K562 (cell line): ENCODE data around the gene GABRD. TPM values are rescaled to one million over a fixed set of nuclear protein-coding genes. Genes with fewer than 3 reads are reported as not detected.

Experiments
- ATAC-seq: fragments of 200-7000 bp; cut with Tn5 transposase; 3 replicates; pipeline ENCODE4 v1.9.1; 2020; ENCODE audit warnings: moderate library complexity
- BruUV-seq: library from RNA; stranded (reverse); fragments of 400-500 nt; replicated peaks from 2 replicates; lab custom pipeline; 2021; lab: Mats Ljungman, UMichigan
- CTCF ChIA-PET: fragments of 300-600 bp; formaldehyde crosslinking; extraction: SDS; loops from one replicate; lab custom pipeline; 2021; ENCODE audit warnings: low intra/inter-chr PET ratio; lab: Yijun Ruan, JAX
- POLR2A ChIA-PET: fragments of 300-600, 350-650 bp; sonication (Branson Sonifier 250); formaldehyde crosslinking; extraction: SDS; loops from one replicate; lab custom pipeline; 2021; ENCODE audit warnings: antibody characterized with exemption, inconsistent platforms; lab: Yijun Ruan, JAX
- DNase-seq, 4 experiments: peaks; one replicate each; pipeline versions ENCODE4 v3.0.0 to v3.0.0-alpha.2; 2011 to 2018; ENCODE audit warnings: low spot score in 3 of 4, mixed read lengths in 3 of 4; ENCODE audit errors: extremely low read depth in 1 of 4
- FAIRE-seq: peaks from 2 replicates; lab custom pipeline; 2011; peaks lifted over from hg19 to GRCh38; lab: Jason Lieb, UNC
- H2AFZ ChIP-seq: 2 replicates; pipeline ENCODE4 v1.6.0; 2011; ENCODE audit warnings: low read depth, low read length, control low read depth, inconsistent platforms
- H3K27ac ChIP-seq: fragments of 200-600 bp; 3 replicates; pipeline ENCODE4 v1.8.0; 2011; ENCODE audit warnings: low read depth, mild to moderate bottlenecking, control low read depth, inconsistent platforms, low read length, moderate library complexity, mixed read lengths; ENCODE audit errors: extremely low read depth
- H3K27me3 ChIP-seq, 2 experiments: fragments of 300-600 bp in 1 of 2; 2 replicates in 1 of 2; 3 replicates in 1 of 2; pipeline versions ENCODE4 v1.6.0 to v1.8.0; 2011; ENCODE audit warnings: inconsistent platforms in 2 of 2, low read length in 2 of 2, mild to moderate bottlenecking in 1 of 2, mixed read lengths in 1 of 2, moderate library complexity in 1 of 2; ENCODE audit not compliant: control insufficient read depth in 2 of 2, insufficient read depth in 2 of 2
- H3K36me3 ChIP-seq: fragments of 300-600 bp; 3 replicates; pipeline ENCODE4 v1.8.0; 2011; ENCODE audit warnings: mild to moderate bottlenecking, low read length, inconsistent platforms; ENCODE audit not compliant: control insufficient read depth, insufficient read depth
- H3K4me1 ChIP-seq, 2 experiments: fragments of 200-600 bp in 1 of 2; replicated peaks in 1 of 2; 2 replicates in 1 of 2; 3 replicates in 1 of 2; pipeline versions ENCODE4 v1.5.1 to v1.8.0; 2011; ENCODE audit warnings: inconsistent platforms in 2 of 2, low read length in 2 of 2, mild to moderate bottlenecking in 1 of 2, mixed read lengths in 1 of 2, moderate library complexity in 1 of 2; ENCODE audit not compliant: control insufficient read depth in 2 of 2, insufficient read depth in 2 of 2
- H3K4me2 ChIP-seq: 2 replicates; pipeline ENCODE4 v1.6.1; 2011; ENCODE audit warnings: low read length, control low read depth, inconsistent platforms, mixed read lengths; ENCODE audit not compliant: insufficient read depth
- H3K4me3 ChIP-seq: fragments of 200-600 bp; sonication (generic), shearing (Covaris generic); 2 replicates; pipeline ENCODE4 v1.5.1; 2016; ENCODE audit warnings: control low read depth, inconsistent platforms
- H3K79me2 ChIP-seq: fragments of 200-600 bp; 3 replicates; pipeline ENCODE4 v1.8.0; 2011; ENCODE audit warnings: low read length, inconsistent platforms; ENCODE audit not compliant: control insufficient read depth, insufficient read depth
- H3K9ac ChIP-seq, 2 experiments: 2 replicates each; pipeline versions ENCODE4 v1.6.0 to v1.6.1; 2011; ENCODE audit warnings: low read depth in 2 of 2, low read length in 2 of 2, control low read depth in 1 of 2, inconsistent platforms in 1 of 2, mild to moderate bottlenecking in 1 of 2, mixed read lengths in 1 of 2; ENCODE audit not compliant: insufficient read depth in 1 of 2
- H3K9me1 ChIP-seq: one replicate; pipeline ENCODE4 v1.6.0; 2011; ENCODE audit warnings: inconsistent platforms, mild to moderate bottlenecking, low read length, moderate library complexity; ENCODE audit not compliant: control insufficient read depth, insufficient read depth
- H3K9me3 ChIP-seq: replicated peaks from 2 replicates; pipeline ENCODE4 v1.5.1; 2011; ENCODE audit warnings: low read depth, low read length, inconsistent platforms; ENCODE audit not compliant: control insufficient read depth, insufficient read depth
- H4K20me1 ChIP-seq: replicated peaks from 2 replicates; pipeline ENCODE4 v1.6.1; 2011; ENCODE audit warnings: low read length, inconsistent platforms, mixed read lengths; ENCODE audit not compliant: control insufficient read depth, insufficient read depth
- ASH1L ChIP-seq: fragments of 450-650 bp; IDR thresholded peaks from 2 replicates; pipeline ENCODE4 v1.6.1; 2018; ENCODE audit warnings: borderline replicate concordance, mild to moderate bottlenecking, low read depth; ENCODE audit not compliant: partially characterized antibody
- U2AF1 ChIP-seq: fragments of 200-400 bp; formaldehyde crosslinking; optimal IDR thresholded peaks from 2 replicates; pipeline ENCODE3; 2017; ENCODE audit warnings: mild to moderate bottlenecking, low read depth, low read length, moderate library complexity
- ZNF24 ChIP-seq: fragments of 450-650 bp; IDR thresholded peaks from 2 replicates; pipeline ENCODE4 v1.6.1; 2016
- ZNF778 ChIP-seq: fragments of 450-650 bp; formaldehyde crosslinking; IDR thresholded peaks from 2 replicates; pipeline ENCODE4 v1.4.0; 2020; ENCODE audit warnings: mild to moderate bottlenecking, moderate library complexity
- WGBS: fragments of 100-300 bp; shearing (Covaris generic); methylation state at CpG from one replicate; pipeline ENCODE4 v1.1.6; 2016; ENCODE audit warnings: low coverage, mixed read lengths; ENCODE audit not compliant: insufficient coverage; ENCODE audit errors: missing lambda C conversion rate; 5-methylcytosine and 5-hydroxymethylcytosine counted together
- in situ Hi-C: fragments of 300-500 bp; cut with MboI; formaldehyde crosslinking; loops from 4 replicates; pipeline ENCODE4 v1.15.0; 2018; ENCODE audit warnings: inconsistent platforms, mixed read lengths
- intact Hi-C: fragments of 100-400 bp; cut with micrococcal nuclease; formaldehyde crosslinking; loops from 2 replicates; pipeline ENCODE4 v1.14.2; 2022
- polyA plus RNA-seq, 8 experiments: library from polyadenylated mRNA; depleted of rRNA in 4 of 8; stranded (reverse) in 5 of 8; unstranded in 3 of 8; fragments of >200 nt; fragmentation: Nextera tagmentation in 2 of 8; fragmentation: Illumina TruSeq in 1 of 8; extraction: Ambion mirVana in 2 of 8; extraction: Trizol in 1 of 8; gene quantifications; 2 replicates each; pipeline versions ENCODE4 v1.2.1 to v1.2.3, GENCODE V29; 2011 to 2014; ENCODE audit warnings: inconsistent platforms in 1 of 8, missing spikeins in 1 of 8
- total RNA-seq, 7 experiments: library from RNA; depleted of rRNA in 6 of 7; stranded (reverse); fragments of >200 nt in 6 of 7; fragmentation: Illumina TruSeq in 2 of 7; extraction: Trizol in 2 of 7; gene quantifications; 2 replicates each; pipeline versions ENCODE4 v1.2.1 to v1.2.3, GENCODE V29; 2011 to 2021; ENCODE audit warnings: low replicate concordance in 1 of 7
- TF ChIP-seq, protein P1 (sequence below), 3 experiments: IDR thresholded peaks in 2 of 3; conservative IDR thresholded peaks in 1 of 3; 2 replicates each; pipeline ENCODE4 v1.5.1; 2011 to 2012; ENCODE audit warnings: low read length in 3 of 3, mild to moderate bottlenecking in 3 of 3, control low read depth in 2 of 3, improper control_type of control experiment in 1 of 3, inconsistent platforms in 1 of 3, low read depth in 1 of 3, mixed read lengths in 1 of 3, moderate library complexity in 1 of 3; ENCODE audit not compliant: insufficient read depth in 2 of 3
- TF ChIP-seq, protein P2 (sequence below): fragments of 450-650 bp; IDR thresholded peaks from 2 replicates; pipeline ENCODE4 v1.6.1; 2016; ENCODE audit warnings: mild to moderate bottlenecking, moderate library complexity
- TF ChIP-seq, protein P3 (sequence below): fragments of 250-450 bp; sonication (Bioruptor Pico); IDR thresholded peaks from 2 replicates; pipeline ENCODE4 v1.8.0; 2022; ENCODE audit warnings: inconsistent platforms, mild to moderate bottlenecking, moderate library complexity, borderline replicate concordance

Gene GABRD
- total and polyA plus RNA-seq, 9 of the 15 experiments (the other 6 are each of a cell fraction or from before 2014, with no cell fraction given), result 0.07 TPM; not detected in 8

DNA sequence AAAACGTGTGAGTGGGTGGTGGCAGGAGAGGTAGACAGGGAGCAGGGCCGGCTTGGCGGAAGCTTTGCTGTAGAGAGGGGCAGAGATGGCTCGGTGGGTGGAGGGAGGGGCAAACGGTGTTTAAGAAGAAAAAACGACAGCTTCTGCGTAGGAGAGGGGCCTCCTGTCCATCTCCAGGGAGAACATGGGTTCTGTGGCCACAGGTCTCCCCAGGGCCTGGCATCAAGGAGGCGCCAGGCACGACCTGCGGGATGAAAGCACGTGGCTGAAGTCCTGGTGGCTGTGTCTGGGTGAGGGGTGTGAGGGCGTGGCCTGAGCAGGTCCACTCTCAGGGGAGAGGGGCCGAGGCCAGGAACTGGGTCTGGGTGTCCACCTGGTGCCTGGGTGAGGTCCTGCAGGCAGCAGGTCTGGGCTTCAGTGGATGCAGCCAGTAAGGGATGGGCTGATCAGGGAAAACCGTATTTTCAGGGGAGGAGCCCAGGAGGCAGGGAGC, 30.1 kb downstream of the GABRD start:
- Histone ChIP-seq H3K4me3 (no peak overlapping the region; the same call in 1 of the 2 replicates), H3K27me3 (peaks cover 4 to 50% of the 10 kb centered on the region in 2 experiments; a peak in 3 of 5 replicates), H3K9me3 (no peaks in the 10 kb centered on the region), H3K9me1 (peaks cover 3% of the 10 kb centered on the region), H4K20me1 (peaks cover 16% of the 10 kb centered on the region), H3K4me2 (no peak overlapping the region), H3K27ac (no peak overlapping the region), H3K36me3 (no peaks in the 10 kb centered on the region), H3K9ac (no peak overlapping the region), H2AFZ (no peak overlapping the region), H3K4me1 (peaks cover 0 to 67% of the 10 kb centered on the region in 2 experiments; a peak in 2 of 5 replicates), H3K79me2 (no peaks in the 10 kb centered on the region)
- intact Hi-C loops, result no loop called here
- FAIRE-seq (no peak), DNase-seq (no peak), ATAC-seq (no peak)
- in situ Hi-C loops, result no loop called here
- BruUV-seq, result no TSS peak
- 21% methylated on average over 14 of the region's 14 CpGs for WGBS
- CTCF ChIA-PET, result no interaction called here
- POLR2A ChIA-PET, result no interaction called here
- TF ChIP-seq ZNF24, result no peak
- TF ChIP-seq, protein P1, sequence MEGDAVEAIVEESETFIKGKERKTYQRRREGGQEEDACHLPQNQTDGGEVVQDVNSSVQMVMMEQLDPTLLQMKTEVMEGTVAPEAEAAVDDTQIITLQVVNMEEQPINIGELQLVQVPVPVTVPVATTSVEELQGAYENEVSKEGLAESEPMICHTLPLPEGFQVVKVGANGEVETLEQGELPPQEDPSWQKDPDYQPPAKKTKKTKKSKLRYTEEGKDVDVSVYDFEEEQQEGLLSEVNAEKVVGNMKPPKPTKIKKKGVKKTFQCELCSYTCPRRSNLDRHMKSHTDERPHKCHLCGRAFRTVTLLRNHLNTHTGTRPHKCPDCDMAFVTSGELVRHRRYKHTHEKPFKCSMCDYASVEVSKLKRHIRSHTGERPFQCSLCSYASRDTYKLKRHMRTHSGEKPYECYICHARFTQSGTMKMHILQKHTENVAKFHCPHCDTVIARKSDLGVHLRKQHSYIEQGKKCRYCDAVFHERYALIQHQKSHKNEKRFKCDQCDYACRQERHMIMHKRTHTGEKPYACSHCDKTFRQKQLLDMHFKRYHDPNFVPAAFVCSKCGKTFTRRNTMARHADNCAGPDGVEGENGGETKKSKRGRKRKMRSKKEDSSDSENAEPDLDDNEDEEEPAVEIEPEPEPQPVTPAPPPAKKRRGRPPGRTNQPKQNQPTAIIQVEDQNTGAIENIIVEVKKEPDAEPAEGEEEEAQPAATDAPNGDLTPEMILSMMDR (IDR thresholded peaks at IDR 0.05 in 2 of 3, conservative IDR thresholded peaks at IDR 0.05 in 1 of 3; ENCODE audit: insufficient read depth in 2 of 3, low read depth in 1 of 3, low read length in 3 of 3), result 0 out of 6 replicates have a peak, but pooled peaks of 2 of the 3 experiments have one; percentile 8 to 20
- TF ChIP-seq U2AF1, result no peak
- TF ChIP-seq ASH1L, result no peak
- TF ChIP-seq ZNF778 (CRISPR knock-in tag), result no peak
- TF ChIP-seq, protein P2, sequence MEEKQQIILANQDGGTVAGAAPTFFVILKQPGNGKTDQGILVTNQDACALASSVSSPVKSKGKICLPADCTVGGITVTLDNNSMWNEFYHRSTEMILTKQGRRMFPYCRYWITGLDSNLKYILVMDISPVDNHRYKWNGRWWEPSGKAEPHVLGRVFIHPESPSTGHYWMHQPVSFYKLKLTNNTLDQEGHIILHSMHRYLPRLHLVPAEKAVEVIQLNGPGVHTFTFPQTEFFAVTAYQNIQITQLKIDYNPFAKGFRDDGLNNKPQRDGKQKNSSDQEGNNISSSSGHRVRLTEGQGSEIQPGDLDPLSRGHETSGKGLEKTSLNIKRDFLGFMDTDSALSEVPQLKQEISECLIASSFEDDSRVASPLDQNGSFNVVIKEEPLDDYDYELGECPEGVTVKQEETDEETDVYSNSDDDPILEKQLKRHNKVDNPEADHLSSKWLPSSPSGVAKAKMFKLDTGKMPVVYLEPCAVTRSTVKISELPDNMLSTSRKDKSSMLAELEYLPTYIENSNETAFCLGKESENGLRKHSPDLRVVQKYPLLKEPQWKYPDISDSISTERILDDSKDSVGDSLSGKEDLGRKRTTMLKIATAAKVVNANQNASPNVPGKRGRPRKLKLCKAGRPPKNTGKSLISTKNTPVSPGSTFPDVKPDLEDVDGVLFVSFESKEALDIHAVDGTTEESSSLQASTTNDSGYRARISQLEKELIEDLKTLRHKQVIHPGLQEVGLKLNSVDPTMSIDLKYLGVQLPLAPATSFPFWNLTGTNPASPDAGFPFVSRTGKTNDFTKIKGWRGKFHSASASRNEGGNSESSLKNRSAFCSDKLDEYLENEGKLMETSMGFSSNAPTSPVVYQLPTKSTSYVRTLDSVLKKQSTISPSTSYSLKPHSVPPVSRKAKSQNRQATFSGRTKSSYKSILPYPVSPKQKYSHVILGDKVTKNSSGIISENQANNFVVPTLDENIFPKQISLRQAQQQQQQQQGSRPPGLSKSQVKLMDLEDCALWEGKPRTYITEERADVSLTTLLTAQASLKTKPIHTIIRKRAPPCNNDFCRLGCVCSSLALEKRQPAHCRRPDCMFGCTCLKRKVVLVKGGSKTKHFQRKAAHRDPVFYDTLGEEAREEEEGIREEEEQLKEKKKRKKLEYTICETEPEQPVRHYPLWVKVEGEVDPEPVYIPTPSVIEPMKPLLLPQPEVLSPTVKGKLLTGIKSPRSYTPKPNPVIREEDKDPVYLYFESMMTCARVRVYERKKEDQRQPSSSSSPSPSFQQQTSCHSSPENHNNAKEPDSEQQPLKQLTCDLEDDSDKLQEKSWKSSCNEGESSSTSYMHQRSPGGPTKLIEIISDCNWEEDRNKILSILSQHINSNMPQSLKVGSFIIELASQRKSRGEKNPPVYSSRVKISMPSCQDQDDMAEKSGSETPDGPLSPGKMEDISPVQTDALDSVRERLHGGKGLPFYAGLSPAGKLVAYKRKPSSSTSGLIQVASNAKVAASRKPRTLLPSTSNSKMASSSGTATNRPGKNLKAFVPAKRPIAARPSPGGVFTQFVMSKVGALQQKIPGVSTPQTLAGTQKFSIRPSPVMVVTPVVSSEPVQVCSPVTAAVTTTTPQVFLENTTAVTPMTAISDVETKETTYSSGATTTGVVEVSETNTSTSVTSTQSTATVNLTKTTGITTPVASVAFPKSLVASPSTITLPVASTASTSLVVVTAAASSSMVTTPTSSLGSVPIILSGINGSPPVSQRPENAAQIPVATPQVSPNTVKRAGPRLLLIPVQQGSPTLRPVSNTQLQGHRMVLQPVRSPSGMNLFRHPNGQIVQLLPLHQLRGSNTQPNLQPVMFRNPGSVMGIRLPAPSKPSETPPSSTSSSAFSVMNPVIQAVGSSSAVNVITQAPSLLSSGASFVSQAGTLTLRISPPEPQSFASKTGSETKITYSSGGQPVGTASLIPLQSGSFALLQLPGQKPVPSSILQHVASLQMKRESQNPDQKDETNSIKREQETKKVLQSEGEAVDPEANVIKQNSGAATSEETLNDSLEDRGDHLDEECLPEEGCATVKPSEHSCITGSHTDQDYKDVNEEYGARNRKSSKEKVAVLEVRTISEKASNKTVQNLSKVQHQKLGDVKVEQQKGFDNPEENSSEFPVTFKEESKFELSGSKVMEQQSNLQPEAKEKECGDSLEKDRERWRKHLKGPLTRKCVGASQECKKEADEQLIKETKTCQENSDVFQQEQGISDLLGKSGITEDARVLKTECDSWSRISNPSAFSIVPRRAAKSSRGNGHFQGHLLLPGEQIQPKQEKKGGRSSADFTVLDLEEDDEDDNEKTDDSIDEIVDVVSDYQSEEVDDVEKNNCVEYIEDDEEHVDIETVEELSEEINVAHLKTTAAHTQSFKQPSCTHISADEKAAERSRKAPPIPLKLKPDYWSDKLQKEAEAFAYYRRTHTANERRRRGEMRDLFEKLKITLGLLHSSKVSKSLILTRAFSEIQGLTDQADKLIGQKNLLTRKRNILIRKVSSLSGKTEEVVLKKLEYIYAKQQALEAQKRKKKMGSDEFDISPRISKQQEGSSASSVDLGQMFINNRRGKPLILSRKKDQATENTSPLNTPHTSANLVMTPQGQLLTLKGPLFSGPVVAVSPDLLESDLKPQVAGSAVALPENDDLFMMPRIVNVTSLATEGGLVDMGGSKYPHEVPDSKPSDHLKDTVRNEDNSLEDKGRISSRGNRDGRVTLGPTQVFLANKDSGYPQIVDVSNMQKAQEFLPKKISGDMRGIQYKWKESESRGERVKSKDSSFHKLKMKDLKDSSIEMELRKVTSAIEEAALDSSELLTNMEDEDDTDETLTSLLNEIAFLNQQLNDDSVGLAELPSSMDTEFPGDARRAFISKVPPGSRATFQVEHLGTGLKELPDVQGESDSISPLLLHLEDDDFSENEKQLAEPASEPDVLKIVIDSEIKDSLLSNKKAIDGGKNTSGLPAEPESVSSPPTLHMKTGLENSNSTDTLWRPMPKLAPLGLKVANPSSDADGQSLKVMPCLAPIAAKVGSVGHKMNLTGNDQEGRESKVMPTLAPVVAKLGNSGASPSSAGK, result no peak
- TF ChIP-seq, protein P3, sequence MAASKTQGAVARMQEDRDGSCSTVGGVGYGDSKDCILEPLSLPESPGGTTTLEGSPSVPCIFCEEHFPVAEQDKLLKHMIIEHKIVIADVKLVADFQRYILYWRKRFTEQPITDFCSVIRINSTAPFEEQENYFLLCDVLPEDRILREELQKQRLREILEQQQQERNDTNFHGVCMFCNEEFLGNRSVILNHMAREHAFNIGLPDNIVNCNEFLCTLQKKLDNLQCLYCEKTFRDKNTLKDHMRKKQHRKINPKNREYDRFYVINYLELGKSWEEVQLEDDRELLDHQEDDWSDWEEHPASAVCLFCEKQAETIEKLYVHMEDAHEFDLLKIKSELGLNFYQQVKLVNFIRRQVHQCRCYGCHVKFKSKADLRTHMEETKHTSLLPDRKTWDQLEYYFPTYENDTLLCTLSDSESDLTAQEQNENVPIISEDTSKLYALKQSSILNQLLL (CRISPR knock-in tag), result no peak
